Endothelial cell of umbilical vein (primary cell): ENCODE measurements around the gene IPPK. TPM values are rescaled to one million over a fixed set of nuclear protein-coding genes. Genes with fewer than 3 reads are reported as not detected.

ENCODE experiments used
- BruUV-seq: library from RNA; stranded (reverse); fragments of 400-500 nt; replicated peaks from 2 replicates; lab custom pipeline; 2021; lab: Mats Ljungman, UMichigan
- CTCF ChIA-PET: fragments of 300-600, 350-600 bp; sonication (Branson Sonifier 250); formaldehyde crosslinking; loops from one replicate; lab custom pipeline; 2021; ENCODE audit warnings: antibody characterized with exemption, inconsistent platforms; lab: Charles Lee
- POLR2A ChIA-PET: fragments of 300-600, 350-600 bp; sonication (Branson Sonifier 250); formaldehyde crosslinking; loops from one replicate; lab custom pipeline; 2021; ENCODE audit warnings: antibody characterized with exemption, inconsistent platforms; lab: Charles Lee
- DNase-seq: peaks from one replicate; pipeline ENCODE4 v3.0.0-alpha.2; 2011; ENCODE audit warnings: low read depth, low spot score
- FAIRE-seq: peaks from 2 replicates; lab custom pipeline; 2011; peaks lifted over from hg19 to GRCh38; lab: Jason Lieb, UNC
- H2AFZ ChIP-seq: 2 replicates; pipeline ENCODE4 v1.6.0; 2012; ENCODE audit warnings: low read depth, low read length, control low read depth, inconsistent platforms
- H3K27ac ChIP-seq: 2 replicates; pipeline ENCODE4 v1.5.1; 2011; ENCODE audit warnings: low read depth, mild to moderate bottlenecking, control low read depth, low read length, moderate library complexity; ENCODE audit not compliant: insufficient read depth
- H3K27me3 ChIP-seq, 2 experiments: 2 replicates each; pipeline versions ENCODE4 v1.6.0 to v1.6.1; 2011; ENCODE audit warnings: low read length in 2 of 2, mixed read lengths in 1 of 2; ENCODE audit not compliant: control insufficient read depth in 2 of 2, insufficient read depth in 2 of 2
- H3K36me3 ChIP-seq, 2 experiments: 2 replicates in 1 of 2; 3 replicates in 1 of 2; pipeline ENCODE4 v1.5.1; 2011; ENCODE audit warnings: low read length in 2 of 2, mild to moderate bottlenecking in 1 of 2, moderate library complexity in 1 of 2; ENCODE audit not compliant: control insufficient read depth in 2 of 2, insufficient read depth in 2 of 2; ENCODE audit errors: extremely low read depth in 1 of 2
- H3K4me1 ChIP-seq: 3 replicates; pipeline ENCODE4 v1.5.1; 2011; ENCODE audit warnings: mild to moderate bottlenecking, low read length; ENCODE audit not compliant: control insufficient read depth, insufficient read depth; ENCODE audit errors: extremely low read depth
- H3K4me2 ChIP-seq: 2 replicates; pipeline ENCODE4 v1.6.1; 2011; ENCODE audit warnings: low read length, control low read depth, mixed read lengths; ENCODE audit not compliant: insufficient read depth
- H3K4me3 ChIP-seq, 3 experiments: fragments of 200-600 bp in 1 of 3; sonication (generic), shearing (Covaris generic) in 1 of 3; replicated peaks in 1 of 3; 2 replicates each; pipeline ENCODE4 v1.5.1; 2011 to 2016; ENCODE audit warnings: control low read depth in 3 of 3, low read length in 3 of 3, mild to moderate bottlenecking in 2 of 3, inconsistent platforms in 1 of 3, low read depth in 1 of 3, moderate library complexity in 1 of 3; ENCODE audit not compliant: insufficient read depth in 1 of 3
- H3K79me2 ChIP-seq: 2 replicates; pipeline ENCODE4 v1.6.0; 2012; ENCODE audit warnings: low read length, inconsistent platforms; ENCODE audit not compliant: control insufficient read depth, insufficient read depth
- H3K9ac ChIP-seq: replicated peaks from 2 replicates; pipeline ENCODE3; 2011; ENCODE audit warnings: low read length, control low read depth; ENCODE audit not compliant: insufficient read depth; ENCODE audit errors: extremely low read depth
- H3K9me1 ChIP-seq: replicated peaks from 3 replicates; pipeline ENCODE4 v1.6.0; 2011; ENCODE audit warnings: mild to moderate bottlenecking, low read length; ENCODE audit not compliant: control insufficient read depth, insufficient read depth; ENCODE audit errors: extremely low read depth
- H3K9me3 ChIP-seq: replicated peaks from 2 replicates; pipeline ENCODE4 v1.5.1; 2012; ENCODE audit warnings: low read length, inconsistent platforms; ENCODE audit not compliant: control insufficient read depth, insufficient read depth
- H4K20me1 ChIP-seq: replicated peaks from 2 replicates; pipeline ENCODE3; 2011; ENCODE audit warnings: mild to moderate bottlenecking, low read length; ENCODE audit not compliant: control insufficient read depth, insufficient read depth; ENCODE audit errors: extremely low read depth
- CTCF ChIP-seq, 2 donors: IDR thresholded peaks; 1 replicate in 1 of 2; 2 replicates in 1 of 2; pipeline ENCODE4 v1.5.1; 2011; ENCODE audit warnings: low read length in 2 of 2, mild to moderate bottlenecking in 2 of 2, moderate library complexity in 2 of 2, control low read depth in 1 of 2, inconsistent platforms in 1 of 2, low read depth in 1 of 2; ENCODE audit not compliant: insufficient read depth in 1 of 2; ENCODE audit errors: extremely low read depth in 1 of 2
- EZH2 ChIP-seq: IDR thresholded peaks from 2 replicates; pipeline ENCODE4 v1.6.1; 2012; ENCODE audit warnings: borderline replicate concordance, low read depth, mild to moderate bottlenecking, moderate library complexity, low read length, inconsistent platforms; ENCODE audit not compliant: severe bottlenecking
- FOS ChIP-seq: IDR thresholded peaks from 2 replicates; pipeline ENCODE4 v1.6.1; 2011; ENCODE audit warnings: mild to moderate bottlenecking, low read length, moderate library complexity, borderline replicate concordance; ENCODE audit not compliant: insufficient read depth
- GATA2 ChIP-seq: IDR thresholded peaks from 2 replicates; pipeline ENCODE4 v1.7.0; 2011; ENCODE audit warnings: low read depth, mild to moderate bottlenecking, moderate library complexity, mixed read lengths, low read length; ENCODE audit not compliant: insufficient read length, insufficient read depth
- JUN ChIP-seq: IDR thresholded peaks from 2 replicates; pipeline ENCODE4 v1.6.1; 2011; ENCODE audit warnings: borderline replicate concordance, low read depth; ENCODE audit not compliant: insufficient read length, insufficient read depth
- MAX ChIP-seq: IDR thresholded peaks from 2 replicates; pipeline ENCODE4 v1.6.1; 2011; ENCODE audit not compliant: insufficient read depth, insufficient read length
- MYC ChIP-seq: IDR thresholded peaks from one replicate; pipeline ENCODE4 v1.6.1; 2011; ENCODE audit warnings: mild to moderate bottlenecking, low read depth, low read length
- POLR2A ChIP-seq: IDR thresholded peaks from 2 replicates; pipeline ENCODE4 v1.6.1; 2012; ENCODE audit warnings: low read depth, mild to moderate bottlenecking, control low read depth, low read length
- POLR2AphosphoS5 ChIP-seq: IDR thresholded peaks from 2 replicates; pipeline ENCODE4 v1.6.1; 2012; ENCODE audit warnings: low read depth, mild to moderate bottlenecking, control low read depth, low read length, moderate library complexity; ENCODE audit not compliant: insufficient read depth
- dilution Hi-C: fragments of 300-500 bp; cut with MboI; formaldehyde crosslinking; loops from one replicate; pipeline ENCODE4 v1.15.0; 2019; ENCODE audit warnings: low sequenced_read_pairs; ENCODE audit not compliant: extremely low pct_ligation_motif_present
- intact Hi-C: fragments of 100-400 bp; cut with micrococcal nuclease; formaldehyde crosslinking; loops from one replicate; pipeline ENCODE4 v1.10.0; 2022
- polyA plus RNA-seq, 4 experiments: library from polyadenylated mRNA; depleted of rRNA in 3 of 4; stranded (reverse) in 3 of 4; unstranded in 1 of 4; fragments of >200 nt; gene quantifications; 2 replicates each; pipeline versions ENCODE4 v1.2.1 to v1.2.3, GENCODE V29; 2011 to 2012; ENCODE audit warnings: missing spikeins in 1 of 4
- total RNA-seq: library from RNA; stranded (reverse); gene quantifications from 2 replicates; pipeline ENCODE4 v1.2.3, GENCODE V29; 2021

The IPPK gene
- total and polyA plus RNA-seq, 2 donors (not counting 3 experiments of a cell fraction or from before 2014, with no cell fraction given), result 14.0 to 28.0 TPM

DNA sequence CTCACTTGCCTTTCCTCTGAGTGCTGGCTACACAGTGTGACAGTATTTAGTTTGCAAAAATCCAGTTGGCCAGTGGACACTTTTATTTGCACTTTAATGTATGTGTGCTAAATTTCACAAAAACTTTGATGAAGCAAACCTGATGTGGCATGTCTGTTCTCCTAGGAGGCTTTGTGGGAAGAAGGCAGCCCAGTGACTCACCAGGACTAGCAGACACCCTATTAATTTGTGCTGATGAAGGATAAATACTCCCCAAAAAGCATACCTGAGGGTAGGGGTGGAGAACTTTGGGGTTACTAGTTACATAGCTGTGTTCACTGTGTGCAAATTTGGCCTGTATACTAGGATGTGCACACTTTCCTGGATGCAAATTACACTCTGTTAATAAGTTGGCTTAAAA lies 39.3 kb upstream of the IPPK start:
- intact Hi-C loops (loop anchor here (5.0 to 10.0 kb wide), 2 partner anchors 62 to 414 kb away; partner anchors contain the start of gene IARS1), dilution Hi-C loops (no loop called here)
- Histone ChIP-seq H3K4me3 (no peak overlapping the region), H4K20me1 (no peaks in the 10 kb centered on the region), H3K27ac (no peak overlapping the region), H3K4me2 (no peak overlapping the region), H3K27me3 (no peaks in the 10 kb centered on the region), H3K9ac (no peak overlapping the region), H3K4me1 (peaks cover 17% of the 10 kb centered on the region), H3K36me3 (peaks cover 0 to 10% of the 10 kb centered on the region in 2 experiments), H3K79me2 (peaks cover 4% of the 10 kb centered on the region), H3K9me1 (no peaks in the 10 kb centered on the region), H2AFZ (no peak overlapping the region), H3K9me3 (no peaks in the 10 kb centered on the region)
- TF ChIP-seq POLR2A, result no peak
- TF ChIP-seq GATA2, result no peak
- TF ChIP-seq JUN, result no peak
- no peak for TF ChIP-seq FOS
- TF ChIP-seq MYC, result no peak
- no peak for TF ChIP-seq EZH2
- ChIA-PET CTCF (no interaction called here), POLR2A (no interaction called here)
- FAIRE-seq, result no peak
- BruUV-seq, result no TSS peak
- no peak for DNase-seq

- peak overlapping the region; percentile 55 for H3K4me2 ChIP-seq
- peaks cover 0 to 4% of the 10 kb centered on the region in 2 experiments for H3K36me3 ChIP-seq
- H3K9ac ChIP-seq, result no peak overlapping the region
- H3K27me3 ChIP-seq, result no peaks in the 10 kb centered on the region
- H3K79me2 ChIP-seq, result peaks cover 4% of the 10 kb centered on the region
- H3K27ac ChIP-seq, result peak overlapping the region; percentile 35
- H3K4me1 ChIP-seq, result peaks cover 17% of the 10 kb centered on the region
- peak; percentile 38 for DNase-seq
- POLR2A ChIA-PET, result interaction anchor here (1.0 to 1.1 kb wide), 2 partner anchors 37 to 82 kb away, joined by 3 to 4 read pairs; no protein-coding TSS in a partner anchor
- peak; percentile 35 for FAIRE-seq
- CTCF ChIA-PET, result interaction anchor here (0.7 to 1.1 kb wide), 4 partner anchors 10 to 83 kb away, joined by 3 to 5 read pairs (median 4); no protein-coding TSS in a partner anchor
- no peaks in the 10 kb centered on the region for H3K9me1 ChIP-seq
- no peak overlapping the region for H2AFZ ChIP-seq
- H4K20me1 ChIP-seq, result no peaks in the 10 kb centered on the region
- dilution Hi-C loops, result no loop called here
- intact Hi-C loops, result loop anchor here (1.0 to 10.0 kb wide), 3 partner anchors 37 to 413 kb away; partner anchors contain the start of genes IARS1 and IPPK
- TF ChIP-seq CTCF (IDR thresholded peaks at IDR 0.05; ENCODE audit: extremely low read depth in 1 of 2, insufficient read depth in 1 of 2, low read depth in 1 of 2, low read length in 2 of 2), result no peak
- TF ChIP-seq GATA2, result no peak
- no peak for TF ChIP-seq MAX
- TF ChIP-seq POLR2A, result no peak
- no peak for TF ChIP-seq FOS
- no peak for TF ChIP-seq POLR2AphosphoS5
- TF ChIP-seq EZH2, result no peak
- no peak for TF ChIP-seq MYC
- TF ChIP-seq JUN, result no peak
- BruUV-seq, result no TSS peak
- no peaks in the 10 kb centered on the region for H3K9me3 ChIP-seq
- H3K4me3 ChIP-seq, result no peak overlapping the region
Observed at GRCh38 chr9:92707530-92707929, 37.6 kb upstream of the IPPK start.
